COLO829 (cell line): ENCODE measurements around the gene SPOUT1.
"Not testable (repeated sequence)": the region's sequence is repeated elsewhere in the genome, so short reads cannot be mapped to it uniquely, and the experiment has no call there.

ENCODE experiments used
- DNase-seq: peaks from one replicate; pipeline ENCODE4 v3.0.0; 2012; ENCODE audit warnings: low spot score

The SPOUT1 gene

GRCh38 chr9:128809831-128810230 is 19.8 kb downstream of the SPOUT1 start:
- DNase-seq, result no peak

- DNase-seq, result no peak
Observed at GRCh38 chr9:128809036-128809599, 20.5 kb downstream of the SPOUT1 start.

- DNase-seq, result no peak
Observed at GRCh38 chr9:128808543-128808942, 21.1 kb downstream of the SPOUT1 start.

GRCh38 chr9:128807827-128808226 is 21.8 kb downstream of the SPOUT1 start:
- DNase-seq, result no peak

- DNase-seq, result no peak
Observed at GRCh38 chr9:128805661-128806060, 23.9 kb downstream of the SPOUT1 start.

GRCh38 chr9:128802482-128802881 is 27.1 kb downstream of the SPOUT1 start:
- no peak for DNase-seq

GRCh38 chr9:128800061-128800460 is 29.5 kb downstream of the SPOUT1 start:
- no peak for DNase-seq

- no peak for DNase-seq
Observed at GRCh38 chr9:128798896-128799295, 30.7 kb downstream of the SPOUT1 start.

- DNase-seq, result not testable (repeated sequence)
Observed at GRCh38 chr9:128794961-128795360, 34.6 kb downstream of the SPOUT1 start.

GRCh38 chr9:128792978-128793686 is 36.5 kb downstream of the SPOUT1 start:
- no peak for DNase-seq

- no peak for DNase-seq
Observed at GRCh38 chr9:128792134-128792533, 37.5 kb downstream of the SPOUT1 start.

- DNase-seq, result no peak
Observed at GRCh38 chr9:128790536-128790935, 39.1 kb downstream of the SPOUT1 start.

- no peak for DNase-seq
Observed at GRCh38 chr9:128788445-128788844, 41.1 kb downstream of the SPOUT1 start.

GRCh38 chr9:128787659-128788058 is 41.9 kb downstream of the SPOUT1 start:
- no peak for DNase-seq

- peak; percentile 97 for DNase-seq
Observed at GRCh38 chr9:128786681-128787601, 42.7 kb downstream of the SPOUT1 start, which contains the start of gene TBC1D13. Gene TBC1D13, plus strand, starts transcription at chr9:128787253. Its CDS starts 101 bp downstream, at chr9:128787354.

GRCh38 chr9:128785427-128785826 is 44.2 kb downstream of the SPOUT1 start:
- no peak for DNase-seq

GRCh38 chr9:128782669-128783068 is 46.9 kb downstream of the SPOUT1 start:
- DNase-seq, result no peak

- no peak for DNase-seq
Observed at GRCh38 chr9:128781187-128782070, 48.2 kb downstream of the SPOUT1 start.

- not testable (repeated sequence) for DNase-seq
Observed at GRCh38 chr9:128780093-128780492, 49.5 kb downstream of the SPOUT1 start.

- no peak for DNase-seq
Observed at GRCh38 chr9:128774804-128775203, 54.8 kb downstream of the SPOUT1 start.

- DNase-seq, result no peak
Observed at GRCh38 chr9:128773049-128773448, 56.5 kb downstream of the SPOUT1 start.
